Mucosa of descending colon (tissue), 3 donors: ENCODE results near the gene PPP1R12C. TPM values are rescaled to one million over a fixed set of nuclear protein-coding genes. Genes with fewer than 3 reads are reported as not detected.
"Not testable (repeated sequence)": the region's sequence is repeated elsewhere in the genome, so short reads cannot be mapped to it uniquely, and the experiment has no call there.

ENCODE experiments used
- ATAC-seq: fragments of 200-7000 bp; cut with Tn5 transposase; one replicate; pipeline ENCODE4 v1.9.1; 2020; ENCODE audit warnings: mild to moderate bottlenecking, moderate library complexity
- DNase-seq, 3 donors: peaks; one replicate each; pipeline ENCODE4 v3.0.0-alpha.2; 2020
- H3K36me3 ChIP-seq: fragments of 200-600 bp; one replicate; pipeline ENCODE4 v1.8.0; 2021; ENCODE audit warnings: low read depth, mild to moderate bottlenecking
- H3K4me1 ChIP-seq: fragments of 200-600 bp; one replicate; pipeline ENCODE4 v1.8.0; 2021; ENCODE audit warnings: low read depth, mild to moderate bottlenecking
- H3K4me3 ChIP-seq: fragments of 200-600 bp; one replicate; pipeline ENCODE4 v1.8.0; 2021; ENCODE audit warnings: mild to moderate bottlenecking
- H3K9me3 ChIP-seq: fragments of 200-600 bp; one replicate; pipeline ENCODE4 v1.8.0; 2021; ENCODE audit warnings: mild to moderate bottlenecking
- CTCF ChIP-seq: fragments of 200-600 bp; IDR thresholded peaks from one replicate; pipeline ENCODE4 v1.8.0; 2022; ENCODE audit warnings: antibody characterized with exemption, mild to moderate bottlenecking
- intact Hi-C, 2 donors: fragments of 100-400 bp; cut with DNase I in 1 of 2; cut with micrococcal nuclease in 1 of 2; formaldehyde crosslinking; loops; one replicate each; pipeline versions ENCODE4 v1.11.0 to v1.11.1; 2022; cut with DNase I, micrococcal nuclease
- total RNA-seq, 3 donors: library from RNA; stranded (reverse); fragmentation: NEBNext Ultra II Directional in 2 of 3; extraction: Animal tissue kit (Norgen Biotek cat#: 25700) in 2 of 3; gene quantifications; one replicate each; pipeline versions ENCODE4 v1.2.1 to v1.2.4, GENCODE V29; 2021 to 2023
- donor health status: DM: no; HTN: no; CAD: no; lungs with moderate emphysema.
- donor health status: DM: no; HTN: no; CAD: no.
- donor health status: DM: no; HTN: yes; CAD: no.

PPP1R12C gene
- total RNA-seq, 3 donors from 2014 or later = 99.8 to 236 (median 112) TPM

GRCh38 chr19:55063492-55063843, 54.0 kb downstream of the PPP1R12C start:
- peak overlapping the region; percentile 90 for H3K4me3 ChIP-seq
- intact Hi-C loops = no loop called here
- ATAC-seq = no peak
- H3K4me1 ChIP-seq = peaks cover 8% of the 10 kb centered on the region
- DNase-seq = peak in 1 of 3 donors; percentile 44
- H3K9me3 ChIP-seq = no peaks in the 10 kb centered on the region
- no peaks in the 10 kb centered on the region for H3K36me3 ChIP-seq
- no peak for TF ChIP-seq CTCF

- Histone ChIP-seq H3K9me3 (no peaks in the 10 kb centered on the region), H3K36me3 (peaks cover under 1% of the 10 kb centered on the region), H3K4me3 (peak within 1 kb of the TSS; percentile 90), H3K4me1 (peaks cover 8% of the 10 kb centered on the region)
- intact Hi-C loops = no loop called here
- TF ChIP-seq CTCF = no peak
- ATAC-seq = peak; percentile 99
- peak; percentile 98 to 99 (median 99) for DNase-seq
These were observed 54.5 kb downstream of the PPP1R12C start, which contains the start of gene RDH13 for GRCh38 chr19:55062735-55063491. Gene RDH13 (minus strand): TSS chr19:55063148. CDS start chr19:55063032, 116 bp downstream.

- ATAC-seq, intact Hi-C loops, DNase-seq, H3K4me1 ChIP-seq, H3K9me3 ChIP-seq, H3K4me3 ChIP-seq: not testable (repeated sequence)
- peaks cover 17% of the 10 kb centered on the region for H3K36me3 ChIP-seq
These were observed 57.1 kb downstream of the PPP1R12C start for GRCh38 chr19:55060287-55060686.

GRCh38 chr19:55058781-55059610, 58.4 kb downstream of the PPP1R12C start:
- intact Hi-C loops = no loop called here
- ATAC-seq = no peak
- H3K9me3 ChIP-seq = no peaks in the 10 kb centered on the region
- H3K36me3 ChIP-seq = peaks cover 20% of the 10 kb centered on the region
- TF ChIP-seq CTCF = no peak
- no peak overlapping the region for H3K4me3 ChIP-seq
- H3K4me1 ChIP-seq = peaks cover 8% of the 10 kb centered on the region
- DNase-seq = no peak

- Histone ChIP-seq H3K4me3 (no peak overlapping the region), H3K4me1 (peaks cover 5% of the 10 kb centered on the region), H3K36me3 (peaks cover 20% of the 10 kb centered on the region), H3K9me3 (no peaks in the 10 kb centered on the region)
- no peak for DNase-seq
- ATAC-seq = no peak
- TF ChIP-seq CTCF = no peak
- intact Hi-C loops = no loop called here
These were observed 60.6 kb downstream of the PPP1R12C start for GRCh38 chr19:55056827-55057226.

GRCh38 chr19:55053735-55054134, 63.7 kb downstream of the PPP1R12C start:
- peaks cover 23% of the 10 kb centered on the region for H3K36me3 ChIP-seq
- DNase-seq = no peak
- TF ChIP-seq CTCF = no peak
- ATAC-seq = no peak
- intact Hi-C loops = no loop called here
- H3K4me1 ChIP-seq = no peaks in the 10 kb centered on the region
- H3K9me3 ChIP-seq = no peaks in the 10 kb centered on the region
- H3K4me3 ChIP-seq = no peak overlapping the region
